Stomach (tissue), 4 donors: ENCODE data around the gene CIB1.

ENCODE experiments used
- CTCF ChIP-seq, 7 experiments: fragments of 450-650 bp in 4 of 7; fragments of 200-600 bp in 3 of 7; sonication (generic) in 3 of 7; IDR thresholded peaks; one replicate each; pipeline ENCODE4 v1.5.1; 2016 to 2019; ENCODE audit warnings: antibody characterized with exemption in 7 of 7, control low read depth in 2 of 7, mild to moderate bottlenecking in 1 of 7
- EP300 ChIP-seq: sonication (generic); formaldehyde crosslinking; IDR thresholded peaks from one replicate; pipeline ENCODE4 v1.6.1; 2017; ENCODE audit warnings: antibody characterized with exemption

GRCh38 chr15:90234096-90234988, 601 bp upstream of the CIB1 start, which contains the start of gene GDPGP1:
- TF ChIP-seq EP300 (no peak), CTCF (IDR thresholded peaks at IDR 0.05) (no peak)
